Ovary (tissue), 9 donors: ENCODE measurements around the gene CPN2. TPM values are rescaled to one million over a fixed set of nuclear protein-coding genes. Genes with fewer than 3 reads are reported as not detected.

ENCODE experiments used
- DNase-seq, 5 donors: peaks; one replicate each; pipeline ENCODE4 v3.0.0-alpha.2; 2019 to 2020
- H3K27ac ChIP-seq, 2 donors: fragments of 200-600 bp; one replicate each; pipeline versions ENCODE4 v1.5.1 to v1.8.0; 2019 to 2022
- H3K27me3 ChIP-seq: fragments of 200-600 bp; one replicate; pipeline ENCODE4 v1.8.0; 2022
- H3K36me3 ChIP-seq: fragments of 200-600 bp; sonication (generic); one replicate; pipeline ENCODE4 v1.5.1; 2019
- H3K4me1 ChIP-seq: one replicate; pipeline ENCODE4 v1.8.1; 2013; ENCODE audit warnings: mild to moderate bottlenecking, moderate library complexity; ENCODE audit not compliant: insufficient read depth
- H3K4me3 ChIP-seq: fragments of 200-600 bp; sonication (generic); one replicate; pipeline ENCODE4 v1.5.1; 2017
- H3K9me3 ChIP-seq, 2 donors: fragments of 200-600 bp in 1 of 2; sonication (generic) in 1 of 2; one replicate each; pipeline versions ENCODE4 v1.5.1 to v1.8.1; 2013 to 2019; ENCODE audit warnings: mild to moderate bottlenecking in 1 of 2, moderate library complexity in 1 of 2
- EP300 ChIP-seq: sonication (generic); formaldehyde crosslinking; IDR thresholded peaks from one replicate; pipeline ENCODE4 v1.6.1; 2017; ENCODE audit warnings: antibody characterized with exemption
- POLR2A ChIP-seq: fragments of 450-650 bp; IDR thresholded peaks from one replicate; pipeline ENCODE4 v1.6.1; 2017; ENCODE audit warnings: antibody characterized with exemption, mild to moderate bottlenecking, moderate library complexity
- WGBS, 3 donors: extraction: QIAGEN DNeasy Blood & Tissue Kit in 1 of 3; methylation state at CpG; one replicate each; pipeline versions ENCODE4 v1.1.5 to v1.1.7; 2013 to 2017; 5-methylcytosine and 5-hydroxymethylcytosine counted together
- intact Hi-C, 4 donors: fragments of 100-400 bp; cut with DNase I; formaldehyde crosslinking; loops; one replicate each; pipeline versions ENCODE4 v1.11.0 to v1.15.1; 2022 to 2023
- polyA plus RNA-seq, 2 donors: library from polyadenylated mRNA; stranded (reverse); fragments of 200-250 nt in 1 of 2; fragments of 350-450 nt in 1 of 2; fragmentation: Illumina TruSeq in 1 of 2; extraction: RNeasy Lipid Tissue Mini Kit (QIAGEN cat#74804) in 1 of 2; gene quantifications; one replicate each; pipeline ENCODE4 v1.2.3, GENCODE V29; 2013 to 2014
- total RNA-seq, 7 donors: library from RNA; depleted of rRNA in 2 of 7; stranded (reverse); fragments of >200 nt in 2 of 7; fragmentation: NEBNext Ultra II Directional in 3 of 7; extraction: Animal tissue kit (Norgen Biotek cat#: 25700) in 3 of 7; gene quantifications; one replicate each; pipeline versions ENCODE4 v1.1.0 to v1.2.4, GENCODE V29; 2016 to 2023
- TF ChIP-seq, protein P1 (sequence below), 3 donors: fragments of 450-650 bp in 2 of 3; fragments of 200-600 bp in 1 of 3; IDR thresholded peaks; one replicate each; pipeline versions ENCODE4 v1.5.1 to v1.8.0; 2016 to 2022; ENCODE audit warnings: antibody characterized with exemption in 3 of 3, mild to moderate bottlenecking in 1 of 3
- donor health status: DM: no; HTN: no; CAD: no; lungs with moderate emphysema.
- donor health status: DM: no; HTN: no; CAD: no.
- donor health status: Bipolar disorder and iron deficiency.
- donor health status: DM: yes; HTN: yes; CAD: no.
- donor health status: DM: no; HTN: no; CAD: no.
- donor health status: DM: yes; HTN: yes; CAD: no.

CPN2 gene
- total and polyA plus RNA-seq, 9 donors, result 0.18 to 1.6 TPM; not detected in 7

DNA sequence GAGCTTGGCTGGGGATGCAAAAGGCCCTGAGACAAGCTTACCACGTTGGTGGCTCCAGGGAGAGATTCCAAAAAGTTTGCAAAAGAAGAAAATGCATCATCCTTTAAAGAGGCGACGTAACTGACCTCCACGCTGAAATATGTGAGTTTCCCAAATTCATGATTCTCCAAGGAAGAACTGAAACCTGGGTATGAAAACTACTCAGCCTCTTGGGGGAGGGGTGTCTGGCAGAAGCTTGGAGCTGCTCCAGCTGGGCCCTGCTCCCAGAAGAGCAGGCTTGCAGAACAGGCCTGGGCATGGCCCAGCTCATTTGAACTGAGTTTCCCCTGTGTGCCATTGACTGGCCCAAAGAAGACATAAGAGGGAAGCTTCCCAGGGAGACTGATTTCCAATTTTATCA lies 20.5 kb downstream of the CPN2 start:
- H3K27me3 ChIP-seq, result no peaks in the 10 kb centered on the region
- no peak overlapping the region for H3K4me3 ChIP-seq
- intact Hi-C loops, result loop anchor here in 2 of 4 donors (5.0 to 10.0 kb wide), 3 partner anchors 72 to 264 kb away; no protein-coding TSS in a partner anchor
- TF ChIP-seq, protein P1, sequence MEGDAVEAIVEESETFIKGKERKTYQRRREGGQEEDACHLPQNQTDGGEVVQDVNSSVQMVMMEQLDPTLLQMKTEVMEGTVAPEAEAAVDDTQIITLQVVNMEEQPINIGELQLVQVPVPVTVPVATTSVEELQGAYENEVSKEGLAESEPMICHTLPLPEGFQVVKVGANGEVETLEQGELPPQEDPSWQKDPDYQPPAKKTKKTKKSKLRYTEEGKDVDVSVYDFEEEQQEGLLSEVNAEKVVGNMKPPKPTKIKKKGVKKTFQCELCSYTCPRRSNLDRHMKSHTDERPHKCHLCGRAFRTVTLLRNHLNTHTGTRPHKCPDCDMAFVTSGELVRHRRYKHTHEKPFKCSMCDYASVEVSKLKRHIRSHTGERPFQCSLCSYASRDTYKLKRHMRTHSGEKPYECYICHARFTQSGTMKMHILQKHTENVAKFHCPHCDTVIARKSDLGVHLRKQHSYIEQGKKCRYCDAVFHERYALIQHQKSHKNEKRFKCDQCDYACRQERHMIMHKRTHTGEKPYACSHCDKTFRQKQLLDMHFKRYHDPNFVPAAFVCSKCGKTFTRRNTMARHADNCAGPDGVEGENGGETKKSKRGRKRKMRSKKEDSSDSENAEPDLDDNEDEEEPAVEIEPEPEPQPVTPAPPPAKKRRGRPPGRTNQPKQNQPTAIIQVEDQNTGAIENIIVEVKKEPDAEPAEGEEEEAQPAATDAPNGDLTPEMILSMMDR (IDR thresholded peaks at IDR 0.05), result no peak
- TF ChIP-seq EP300 (no peak), POLR2A (no peak)
- H3K9me3 ChIP-seq, result no peaks in the 10 kb centered on the region
- H3K27ac ChIP-seq, result no peak overlapping the region
- 58 to 67% (median 67%) methylated on average over 4 of the region's 4 CpGs for WGBS, 3 donors
- no peaks in the 10 kb centered on the region for H3K4me1 ChIP-seq
- DNase-seq, result no peak
- no peaks in the 10 kb centered on the region for H3K36me3 ChIP-seq

DNA sequence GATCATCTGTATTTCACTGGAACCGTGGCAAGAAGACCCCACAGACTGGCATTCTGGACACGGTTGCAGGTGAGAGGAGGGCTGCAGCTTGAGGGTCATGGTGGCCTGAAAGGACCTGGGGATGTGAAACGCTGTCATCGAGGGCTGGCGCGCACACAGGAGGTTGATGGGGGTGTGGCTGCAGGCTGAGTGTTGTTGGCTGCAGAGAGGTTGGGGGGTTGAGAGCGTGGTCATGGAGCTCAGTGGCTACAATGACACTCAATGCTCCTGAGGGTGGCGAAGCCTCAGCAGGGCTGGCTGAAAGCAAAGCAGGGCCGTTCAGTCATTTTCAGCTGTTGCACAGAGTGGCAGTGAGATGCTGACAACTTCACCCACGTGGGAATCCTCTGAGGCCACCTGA lies 21.0 kb downstream of the CPN2 start:
- 85 to 90% (median 88%) methylated on average over 10 of the region's 10 CpGs for WGBS, 3 donors
- no peak for TF ChIP-seq EP300
- TF ChIP-seq, protein P1 (IDR thresholded peaks at IDR 0.05), result no peak
- TF ChIP-seq POLR2A, result no peak
- no peaks in the 10 kb centered on the region for H3K4me1 ChIP-seq

DNA sequence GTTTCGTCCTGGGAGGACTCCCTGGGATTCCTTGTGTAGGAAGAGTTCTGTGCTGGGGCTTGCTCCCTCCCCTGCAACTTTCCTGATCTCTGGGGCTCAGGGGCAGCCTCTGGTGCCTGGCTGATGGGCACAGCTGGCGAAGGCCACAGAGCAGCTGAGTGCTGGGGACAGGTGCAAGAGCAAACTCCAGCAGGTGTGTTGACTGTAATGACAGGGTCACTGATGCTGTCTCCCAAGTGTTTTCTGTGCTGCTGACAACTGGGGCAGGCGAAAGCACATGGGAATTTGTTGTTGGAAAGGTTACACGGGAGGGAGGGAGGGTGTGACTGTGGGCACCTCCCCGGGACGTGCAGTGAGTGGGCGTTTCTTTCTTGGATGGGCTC lies 21.6 kb downstream of the CPN2 start:
- DNase-seq, result no peak
- TF ChIP-seq POLR2A, result no peak
- TF ChIP-seq, protein P1 (IDR thresholded peaks at IDR 0.05), result no peak
- TF ChIP-seq EP300, result no peak
- 72 to 81% (median 79%) methylated on average over 7 of the region's 7 CpGs for WGBS, 3 donors
- Histone ChIP-seq H3K9me3 (no peaks in the 10 kb centered on the region), H3K4me3 (no peak overlapping the region), H3K27ac (no peak overlapping the region), H3K27me3 (no peaks in the 10 kb centered on the region), H3K4me1 (no peaks in the 10 kb centered on the region), H3K36me3 (no peaks in the 10 kb centered on the region)
- intact Hi-C loops, result no loop called here

More for the DNA sequence above, 21.0 kb downstream of the CPN2 start:
- H3K4me3 ChIP-seq, result no peak overlapping the region
- H3K36me3 ChIP-seq, result no peaks in the 10 kb centered on the region
- H3K27me3 ChIP-seq, result no peaks in the 10 kb centered on the region
- H3K27ac ChIP-seq, result no peak overlapping the region
- H3K9me3 ChIP-seq, result no peaks in the 10 kb centered on the region
- intact Hi-C loops, result loop anchor here in 2 of 4 donors (5.0 to 10.0 kb wide), 3 partner anchors 72 to 265 kb away; no protein-coding TSS in a partner anchor
- no peak for DNase-seq

DNA sequence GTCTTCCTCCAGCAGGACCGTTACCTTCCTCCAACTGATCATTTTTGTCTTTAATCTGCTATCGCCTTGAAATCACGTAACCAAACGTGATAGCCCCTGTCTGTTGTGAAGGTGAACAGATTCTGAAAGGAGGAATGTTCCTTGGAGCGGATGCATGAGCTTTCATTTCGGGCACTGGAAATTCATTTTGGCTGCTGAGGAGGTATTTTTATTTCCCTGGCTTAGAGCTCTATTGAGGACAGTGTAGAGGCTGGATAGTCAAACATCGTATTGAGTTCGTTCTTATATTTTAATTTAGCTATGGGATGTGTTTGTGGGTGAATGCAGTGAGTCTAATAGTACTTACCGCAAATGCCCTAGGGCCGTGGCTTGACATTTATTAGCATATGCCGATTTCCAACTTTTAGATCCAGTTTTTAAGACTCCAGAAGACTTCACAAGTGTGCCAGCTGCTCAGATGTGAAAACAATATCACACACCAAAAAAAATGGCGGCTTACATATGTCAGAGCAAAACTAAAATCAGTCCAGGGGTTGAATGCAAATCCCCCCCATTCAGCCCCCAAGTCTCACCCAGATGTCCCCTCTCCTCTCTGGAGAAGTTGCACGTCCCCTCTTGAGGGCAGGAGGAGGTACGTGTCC lies 22.1 kb downstream of the CPN2 start:
- Histone ChIP-seq H3K4me1 (peaks cover 4% of the 10 kb centered on the region), H3K4me3 (no peak overlapping the region), H3K27ac (no peak overlapping the region), H3K36me3 (no peaks in the 10 kb centered on the region), H3K27me3 (no peaks in the 10 kb centered on the region), H3K9me3 (no peaks in the 10 kb centered on the region)
- intact Hi-C loops, result no loop called here
- TF ChIP-seq POLR2A (no peak), EP300 (no peak)
- TF ChIP-seq, protein P1 (IDR thresholded peaks at IDR 0.05), result no peak
- WGBS, 3 donors, result 68 to 88% (median 74%) methylated on average over 14 of the region's 14 CpGs
- no peak for DNase-seq
